ENCODE results near the gene IGSF6.

GRCh38 chr16:21644674-21645073, 7.7 kb downstream of the IGSF6 start:
- TF ChIP-seq EZH2 (IDR thresholded peaks at IDR 0.05; ENCODE audit: insufficient read depth, poor library complexity, severe bottlenecking) (no peak), EZH2phosphoT487 (IDR thresholded peaks at IDR 0.05; ENCODE audit: insufficient read depth, low read depth) (no peak)
